Activated naive CD8-positive, alpha-beta T cell treated with anti-CD3 and anti-CD28 coated beads, Interleukin-2, amount 10 ng/mL, durations not matched to agents 7 days and 5 days (primary cell): Measurements from ENCODE around the gene IKZF3. TPM values are rescaled to one million over a fixed set of nuclear protein-coding genes. Genes with fewer than 3 reads are reported as not detected.
"Not testable (repeated sequence)": the region's sequence is repeated elsewhere in the genome, so short reads cannot be mapped to it uniquely, and the experiment has no call there.

Source experiments
- ATAC-seq: fragments of 150-1000 bp; cut with Tn5 transposase; one replicate; pipeline ENCODE4 v1.10.0; 2021; ENCODE audit warnings: low read depth, moderate library complexity
- POLR2A ChIA-PET: fragments of 350-600 bp; sonication (Branson Sonifier 250); formaldehyde crosslinking; loops from one replicate; lab custom pipeline; 2021; ENCODE audit warnings: antibody characterized with exemption; lab: Charles Lee
- DNase-seq: peaks from one replicate; pipeline ENCODE4 v3.0.0; 2021
- H3K27ac Mint-ChIP-seq: one replicate; pipeline ENCODE4 v1.8.0; 2022; ENCODE audit warnings: mild to moderate bottlenecking, mixed read lengths
- H3K27me3 Mint-ChIP-seq: one replicate; pipeline ENCODE4 v1.8.0; 2022; ENCODE audit warnings: mild to moderate bottlenecking, moderate library complexity, mixed read lengths
- H3K36me3 Mint-ChIP-seq: one replicate; pipeline ENCODE4 v1.8.0; 2021; ENCODE audit warnings: mild to moderate bottlenecking, mixed read lengths
- H3K4me1 Mint-ChIP-seq: one replicate; pipeline ENCODE4 v1.8.0; 2021; ENCODE audit warnings: mixed read lengths
- H3K4me3 Mint-ChIP-seq: one replicate; pipeline ENCODE4 v1.8.0; 2022; ENCODE audit warnings: mild to moderate bottlenecking, moderate library complexity, mixed read lengths
- H3K9me3 Mint-ChIP-seq: one replicate; pipeline ENCODE4 v1.8.0; 2021; ENCODE audit warnings: mixed read lengths
- total RNA-seq, 2 experiments: library from RNA; stranded (reverse); gene quantifications; one replicate each; pipeline ENCODE4 v1.2.3, GENCODE V29; 2021

Gene IKZF3
- total RNA-seq, 2 experiments from 2014 or later: 78.5 to 83.5 TPM

DNA sequence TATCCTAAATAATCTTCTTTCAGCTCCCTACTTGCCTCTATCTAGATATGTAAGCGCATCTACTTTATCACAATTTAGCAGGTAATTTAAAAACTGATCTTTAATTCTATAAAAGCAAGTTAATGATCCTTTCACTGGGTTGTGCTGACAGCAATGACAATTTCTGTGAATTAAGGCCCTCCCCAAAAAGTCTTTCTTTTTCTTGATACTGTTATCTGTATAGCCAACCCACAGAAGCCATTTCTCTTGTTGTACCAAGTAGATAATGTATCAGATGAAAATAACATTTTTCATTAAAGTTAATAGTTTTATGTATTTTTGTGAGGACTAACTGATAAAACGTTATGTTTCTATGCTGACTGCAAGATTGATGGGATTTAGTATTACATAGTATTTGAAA, 7.7 kb upstream of the IKZF3 start:
- Mint-ChIP-seq H3K9me3 (no peaks in the 10 kb centered on the region), H3K36me3 (peaks cover 3% of the 10 kb centered on the region), H3K4me1 (peaks cover 12% of the 10 kb centered on the region), H3K27me3 (peaks cover 9% of the 10 kb centered on the region), H3K27ac (no peak overlapping the region), H3K4me3 (no peak overlapping the region)
- ATAC-seq: no peak
- POLR2A ChIA-PET: interaction anchor here (0.6 to 1.4 kb wide), 2 partner anchors 108 to 442 kb away, joined by 3 to 5 read pairs; partner anchors contain the start of gene PSMD3
- DNase-seq: no peak

DNA sequence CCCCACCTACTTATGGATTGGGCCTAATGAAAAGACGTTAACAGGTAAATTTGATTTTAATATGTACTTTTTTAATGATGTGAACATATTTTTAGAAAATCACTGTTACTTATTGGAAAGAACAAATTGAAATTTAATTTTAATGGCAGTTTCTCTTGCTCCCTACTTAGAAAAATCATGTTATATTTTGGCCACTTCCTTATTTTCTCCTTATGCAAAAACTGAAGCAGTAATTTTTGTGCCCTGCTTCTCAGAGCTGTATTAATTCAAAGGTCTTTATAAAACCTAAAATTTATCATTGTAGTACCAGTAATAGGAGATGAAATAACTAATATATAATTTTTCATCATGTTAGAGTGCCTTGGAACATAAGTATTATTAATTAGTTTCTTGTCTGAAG, 6.7 kb upstream of the IKZF3 start:
- no peak for ATAC-seq
- H3K4me1 Mint-ChIP-seq: peaks cover 19% of the 10 kb centered on the region
- H3K9me3 Mint-ChIP-seq: no peaks in the 10 kb centered on the region
- POLR2A ChIA-PET: no interaction called here
- no peak for DNase-seq
- H3K27ac Mint-ChIP-seq: no peak overlapping the region
- H3K27me3 Mint-ChIP-seq: peaks cover 5% of the 10 kb centered on the region
- H3K4me3 Mint-ChIP-seq: no peak overlapping the region
- peaks cover 3% of the 10 kb centered on the region for H3K36me3 Mint-ChIP-seq

DNA sequence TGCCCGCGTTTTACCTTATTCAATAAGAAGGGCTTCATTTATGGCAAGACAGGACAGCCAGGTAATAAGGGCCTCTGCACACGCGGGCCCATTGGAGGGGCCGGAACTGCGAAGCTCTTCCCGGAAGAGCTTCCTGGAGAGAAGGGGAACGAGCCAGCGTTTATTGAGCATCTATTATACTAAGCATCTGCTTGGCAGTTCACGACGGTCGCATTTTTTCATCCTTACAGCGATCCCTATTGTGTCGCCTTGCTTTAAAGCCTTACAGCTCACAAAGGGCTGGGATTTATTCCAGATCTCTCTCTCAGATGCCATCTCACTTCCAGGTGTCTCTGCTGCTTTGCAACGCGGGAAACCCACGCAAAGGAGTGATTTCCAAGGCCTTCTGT, 4.4 kb upstream of the IKZF3 start:
- Mint-ChIP-seq H3K4me1 (peaks cover 33% of the 10 kb centered on the region), H3K36me3 (peaks cover 3% of the 10 kb centered on the region), H3K27ac (no peak overlapping the region), H3K4me3 (peak overlapping the region; percentile 35), H3K27me3 (peaks cover 3% of the 10 kb centered on the region), H3K9me3 (no peaks in the 10 kb centered on the region)
- POLR2A ChIA-PET: interaction anchor here (0.6 kb wide), 1 partner anchor 25 kb away, joined by 3 read pairs; no protein-coding TSS in a partner anchor
- no peak for DNase-seq
- no peak for ATAC-seq

DNA sequence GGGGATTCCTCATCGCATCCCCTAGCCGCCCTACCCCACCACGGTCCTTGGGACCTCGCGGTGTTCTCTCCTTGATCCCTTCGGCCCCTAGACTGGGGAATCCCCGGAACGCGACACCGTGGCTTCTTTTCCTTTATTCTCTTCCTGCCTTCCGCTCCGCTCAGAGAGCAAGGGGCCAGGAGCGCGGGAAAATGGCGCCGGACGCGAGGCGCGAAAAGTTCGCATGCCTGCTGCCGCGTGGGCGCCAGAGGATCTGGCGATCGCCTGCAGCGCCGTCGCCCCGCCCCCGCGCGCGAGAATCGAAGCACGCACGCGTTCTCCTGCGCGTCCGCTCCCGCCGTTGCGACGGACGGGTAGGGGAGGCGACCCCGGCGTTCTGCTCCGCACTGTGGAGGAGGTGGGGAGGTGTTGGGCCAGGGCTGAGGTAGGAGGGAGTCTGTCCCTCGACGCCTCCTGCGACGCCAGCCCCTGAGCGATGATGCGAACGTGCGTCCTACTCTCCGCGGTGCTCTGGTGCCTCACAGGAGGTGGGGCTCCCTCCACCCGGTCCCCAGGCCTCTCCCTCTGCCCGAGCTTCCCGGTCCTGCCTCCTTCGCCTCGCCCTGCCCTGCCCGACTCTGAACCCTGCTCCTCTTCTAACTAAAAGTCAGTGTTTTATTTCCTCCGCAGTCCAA, 3.9 kb upstream of the IKZF3 start, which contains the start of gene ZPBP2:
ZPBP2 (plus strand) TSS at position 323 of the 674 bp plus-strand sequence; CDS start at position 476, 153 bp downstream.
- POLR2A ChIA-PET: no interaction called here
- peaks cover 37% of the 10 kb centered on the region for H3K4me1 Mint-ChIP-seq
- H3K27ac Mint-ChIP-seq: peak within 1 kb of the TSS; percentile 73

DNA sequence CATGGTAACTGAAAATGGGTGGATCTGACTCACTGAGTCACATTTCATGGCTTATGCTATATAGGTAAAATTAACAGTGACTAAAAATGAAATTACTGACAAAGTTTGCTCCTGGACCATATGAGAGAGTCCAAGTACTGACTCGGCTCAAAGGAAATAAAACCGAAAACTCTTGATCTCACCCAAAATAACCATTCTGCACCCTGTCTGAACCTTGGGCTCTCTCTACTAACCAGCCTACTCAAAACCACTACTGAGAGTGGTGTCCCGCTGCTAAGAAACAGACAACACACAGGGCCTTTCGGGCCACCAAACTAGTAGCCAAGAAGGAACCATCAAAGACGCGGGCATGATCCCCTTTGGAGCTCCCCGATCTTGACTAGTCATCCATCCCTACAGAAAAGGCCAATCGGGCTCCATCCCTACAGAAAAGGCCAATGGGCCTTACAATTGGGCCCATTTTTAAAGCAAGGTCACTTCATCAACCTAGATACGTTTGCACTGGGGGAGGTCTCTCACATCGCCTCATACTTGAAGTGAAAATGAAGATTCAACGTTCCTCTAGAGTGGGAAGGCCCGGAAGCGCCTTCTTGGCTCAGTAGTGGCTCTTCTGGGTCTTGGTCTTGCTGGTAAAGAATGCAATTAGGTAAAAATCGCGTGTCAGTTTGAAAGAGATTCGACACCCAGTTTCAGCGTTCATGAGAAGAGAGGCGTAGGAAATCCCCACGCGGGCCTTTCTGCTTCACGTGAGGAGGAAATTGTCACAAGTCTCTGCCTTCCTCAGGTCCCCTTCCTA, 3.2 kb upstream of the IKZF3 start:
- DNase-seq: no peak
- no peaks in the 10 kb centered on the region for H3K9me3 Mint-ChIP-seq
- H3K27ac Mint-ChIP-seq: peak overlapping the region; percentile 73
- H3K36me3 Mint-ChIP-seq: peaks cover 3% of the 10 kb centered on the region
- peaks cover 2% of the 10 kb centered on the region for H3K27me3 Mint-ChIP-seq
- H3K4me1 Mint-ChIP-seq: peaks cover 36% of the 10 kb centered on the region
- POLR2A ChIA-PET: no interaction called here
- peak; percentile 20 for ATAC-seq
- H3K4me3 Mint-ChIP-seq: peak overlapping the region; percentile 68

More for the DNA sequence above, 3.9 kb upstream of the IKZF3 start, which contains the start of gene ZPBP2:
- peaks cover 3% of the 10 kb centered on the region for H3K36me3 Mint-ChIP-seq
- DNase-seq: peak; percentile 62
- ATAC-seq: no peak
- peak within 1 kb of the TSS; percentile 68 for H3K4me3 Mint-ChIP-seq
- H3K9me3 Mint-ChIP-seq: no peaks in the 10 kb centered on the region
- peaks cover 2% of the 10 kb centered on the region for H3K27me3 Mint-ChIP-seq

DNA sequence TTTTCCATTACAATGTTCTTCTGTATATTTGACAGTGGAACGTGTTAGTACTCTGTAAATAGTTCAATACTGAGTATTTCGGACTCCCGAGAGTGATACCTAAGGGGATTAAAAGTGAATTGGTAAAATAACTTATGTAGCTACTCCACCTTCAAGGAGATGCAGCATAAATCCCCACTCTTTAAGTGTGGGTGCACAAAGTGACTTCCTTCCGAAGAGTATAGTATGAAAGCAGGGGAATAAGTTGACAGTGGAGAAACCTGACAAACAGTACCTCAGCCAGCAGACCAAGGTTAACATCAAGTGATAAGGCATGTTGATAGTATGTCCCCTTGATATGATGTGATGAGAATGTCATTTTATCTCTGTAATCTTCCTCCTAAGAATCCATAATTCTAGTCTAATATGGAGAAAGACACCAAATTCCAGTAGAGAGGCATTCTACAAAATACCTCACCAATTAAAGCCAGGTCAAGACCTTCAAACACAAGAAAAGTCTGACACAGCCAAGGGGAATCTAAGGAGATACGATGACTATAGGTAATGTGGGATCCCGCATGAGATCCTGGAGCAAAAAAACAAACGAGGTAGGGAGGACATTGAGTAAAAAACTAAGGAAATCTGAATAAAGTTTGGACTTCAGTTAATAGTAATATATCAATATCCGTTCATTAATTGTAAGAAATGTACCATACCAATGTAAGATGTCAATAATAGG, 2.1 kb upstream of the IKZF3 start:
- Mint-ChIP-seq H3K4me3 (no peak overlapping the region), H3K4me1 (peaks cover 40% of the 10 kb centered on the region), H3K27ac (no peak overlapping the region), H3K36me3 (peaks cover 3% of the 10 kb centered on the region), H3K27me3 (no peaks in the 10 kb centered on the region), H3K9me3 (no peaks in the 10 kb centered on the region)
- no peak for DNase-seq
- no peak for ATAC-seq
- POLR2A ChIA-PET: interaction anchor here (0.7 to 2.1 kb wide), 3 partner anchors 14 to 111 kb away, joined by 3 to 10 read pairs (median 4); no protein-coding TSS in a partner anchor

DNA sequence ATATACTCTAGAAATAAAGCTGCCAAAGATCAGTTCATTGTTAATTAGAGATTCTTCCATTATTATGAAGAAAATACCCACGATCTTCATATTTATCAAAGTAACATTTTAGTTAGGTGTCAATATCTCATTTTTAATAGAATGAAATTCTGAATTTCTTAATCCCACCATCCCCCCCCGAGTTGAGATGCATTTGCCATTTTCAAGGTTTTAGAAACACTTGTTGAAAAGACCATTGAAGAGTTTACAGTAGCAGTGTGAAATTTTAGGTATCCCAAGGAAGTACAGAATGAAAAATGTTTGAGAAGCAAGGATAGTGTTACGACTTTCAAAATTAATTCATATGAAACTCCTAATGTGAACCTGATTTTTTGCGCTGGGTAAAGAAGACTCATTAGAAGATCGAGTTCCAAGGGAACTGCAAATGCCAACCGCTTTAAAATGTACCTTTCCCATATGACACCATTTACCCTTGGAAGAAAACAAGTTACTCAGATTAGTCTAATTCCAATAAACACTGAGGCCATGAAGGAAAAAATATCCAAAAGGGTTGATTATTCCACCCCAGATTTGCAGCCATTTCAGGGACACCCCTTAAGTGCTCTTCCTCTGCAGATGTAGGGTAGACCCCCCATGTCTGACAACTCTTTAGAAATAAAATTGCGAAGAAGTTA, 731 bp downstream of the IKZF3 start:
- DNase-seq (no peak), ATAC-seq (no peak)
- Mint-ChIP-seq H3K36me3 (peaks cover 9% of the 10 kb centered on the region), H3K4me3 (peak overlapping the region; percentile 91), H3K27ac (peak overlapping the region; percentile 92), H3K9me3 (no peaks in the 10 kb centered on the region), H3K4me1 (peaks cover 51% of the 10 kb centered on the region), H3K27me3 (no peaks in the 10 kb centered on the region)
- POLR2A ChIA-PET: interaction anchor here (0.9 to 2.3 kb wide), 5 partner anchors 44 to 133 kb away, joined by 3 to 10 read pairs (median 4); partner anchors contain the start of genes MIEN1 and PSMD3

DNA sequence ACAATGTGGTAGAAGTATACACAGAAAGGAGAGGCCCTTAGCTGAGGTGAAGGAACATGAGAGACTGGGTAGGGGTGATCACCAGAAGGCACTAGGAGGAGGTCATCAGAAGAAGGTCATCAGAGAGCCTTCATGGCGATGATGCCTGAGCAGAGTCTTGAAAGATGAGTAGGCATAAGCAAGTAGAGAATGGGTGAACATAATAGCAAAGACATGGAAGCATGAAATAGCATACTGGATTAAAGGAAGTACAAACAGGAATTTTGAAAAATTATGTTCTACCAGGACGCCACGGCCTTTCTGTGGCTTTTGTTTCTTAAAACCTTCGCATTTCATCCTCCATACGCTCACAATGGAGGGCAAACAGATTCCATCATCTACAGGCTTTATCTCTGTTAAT, 2.9 kb downstream of the IKZF3 start:
- H3K9me3 Mint-ChIP-seq: no peaks in the 10 kb centered on the region
- POLR2A ChIA-PET: interaction anchor here (0.6 to 2.1 kb wide), 11 partner anchors 17 to 239 kb away, joined by 3 to 6 read pairs (median 5); partner anchors contain the start of gene PSMD3
- ATAC-seq: peak; percentile 37
- peaks cover 44% of the 10 kb centered on the region for H3K4me1 Mint-ChIP-seq
- no peak for DNase-seq
- H3K27ac Mint-ChIP-seq: peak overlapping the region; percentile 96
- H3K36me3 Mint-ChIP-seq: peaks cover 10% of the 10 kb centered on the region
- peak overlapping the region; percentile 87 for H3K4me3 Mint-ChIP-seq
- H3K27me3 Mint-ChIP-seq: no peaks in the 10 kb centered on the region

DNA sequence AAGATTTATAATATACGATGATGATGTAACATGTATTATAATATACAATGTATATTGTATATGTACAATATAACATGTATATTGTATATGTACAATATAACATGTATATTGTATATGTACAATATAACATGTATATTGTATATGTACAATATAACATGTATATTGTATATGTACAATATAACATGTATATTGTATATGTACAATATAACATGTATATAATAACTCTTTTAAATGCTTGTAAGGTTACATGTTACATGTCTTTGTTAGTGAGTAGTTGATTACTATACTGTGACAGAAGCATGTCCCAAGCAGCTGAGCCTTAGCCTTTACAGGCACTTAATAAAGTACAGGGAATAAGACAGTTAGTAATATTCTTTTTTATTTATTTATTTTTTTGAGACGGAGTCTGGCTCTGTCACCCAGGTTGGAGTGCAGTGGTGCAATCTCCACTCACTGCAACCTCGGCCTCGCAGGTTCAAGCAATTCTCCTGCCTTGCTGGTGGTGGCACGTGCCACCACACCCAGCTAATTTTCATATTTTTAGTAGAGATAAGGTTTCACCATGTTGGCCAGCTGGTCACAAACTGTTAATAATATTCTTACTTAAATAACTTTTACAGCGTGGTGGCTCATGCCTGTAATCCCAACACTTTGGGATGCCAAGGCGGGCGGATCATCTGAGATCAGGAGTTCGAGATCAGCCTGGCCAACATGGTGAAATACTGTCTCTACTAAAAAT, 8.0 kb downstream of the IKZF3 start:
- H3K4me3 Mint-ChIP-seq, ATAC-seq, H3K27me3 Mint-ChIP-seq, H3K9me3 Mint-ChIP-seq, POLR2A ChIA-PET, H3K27ac Mint-ChIP-seq, DNase-seq: not testable (repeated sequence)
- H3K36me3 Mint-ChIP-seq: peaks cover 26% of the 10 kb centered on the region
- peaks cover 43% of the 10 kb centered on the region for H3K4me1 Mint-ChIP-seq

DNA sequence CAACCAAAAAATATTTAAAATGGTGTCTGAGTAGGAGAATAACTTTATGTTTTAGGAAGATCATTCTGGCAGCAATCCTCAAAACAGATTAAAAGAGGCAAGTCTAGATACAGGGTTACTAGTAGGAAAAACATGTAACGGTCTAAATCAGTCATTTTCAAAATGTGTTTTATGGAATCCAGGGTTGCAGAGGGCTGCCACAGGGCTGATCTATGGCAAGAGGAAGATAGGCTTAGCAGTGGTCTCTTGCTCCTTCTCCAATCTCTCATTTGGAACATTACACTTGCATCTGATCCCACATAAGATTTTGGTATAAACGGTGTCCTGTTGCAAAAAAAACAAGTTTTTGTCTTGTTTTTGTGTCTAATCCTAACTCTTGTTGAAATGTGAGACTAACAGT, 9.2 kb downstream of the IKZF3 start:
- Mint-ChIP-seq H3K9me3 (no peaks in the 10 kb centered on the region), H3K36me3 (peaks cover 28% of the 10 kb centered on the region), H3K4me3 (no peak overlapping the region), H3K4me1 (peaks cover 36% of the 10 kb centered on the region), H3K27me3 (no peaks in the 10 kb centered on the region), H3K27ac (no peak overlapping the region)
- POLR2A ChIA-PET: no interaction called here
- no peak for DNase-seq
- ATAC-seq: no peak

DNA sequence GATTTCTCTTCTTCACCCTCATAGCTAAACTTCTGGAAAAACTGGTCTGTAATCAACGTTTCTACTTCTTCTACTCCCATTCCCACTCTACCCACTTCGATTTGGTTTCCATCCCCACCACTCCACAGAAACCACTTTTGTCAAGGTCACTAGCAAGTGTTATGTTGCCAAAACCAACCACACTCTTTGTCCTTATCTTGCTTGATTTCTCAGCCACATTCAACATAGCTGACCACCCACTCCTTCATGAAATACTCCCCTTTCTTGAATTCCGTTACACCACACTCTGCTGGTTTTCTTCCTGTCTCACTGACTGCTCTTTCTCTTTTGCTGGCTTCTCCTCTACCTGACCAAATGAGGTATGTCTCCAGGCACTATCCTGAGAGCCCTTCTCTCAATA, 11.9 kb downstream of the IKZF3 start:
- Mint-ChIP-seq H3K9me3 (no peaks in the 10 kb centered on the region), H3K4me3 (peak overlapping the region; percentile 60), H3K27ac (peak overlapping the region; percentile 76), H3K4me1 (peaks cover 44% of the 10 kb centered on the region), H3K36me3 (peaks cover 19% of the 10 kb centered on the region), H3K27me3 (no peaks in the 10 kb centered on the region)
- peak; percentile 33 for ATAC-seq
- DNase-seq: no peak
- POLR2A ChIA-PET: interaction anchor here (0.6 to 2.1 kb wide), 4 partner anchors 13 to 122 kb away, joined by 3 to 5 read pairs (median 3); partner anchors contain the start of gene MIEN1

DNA sequence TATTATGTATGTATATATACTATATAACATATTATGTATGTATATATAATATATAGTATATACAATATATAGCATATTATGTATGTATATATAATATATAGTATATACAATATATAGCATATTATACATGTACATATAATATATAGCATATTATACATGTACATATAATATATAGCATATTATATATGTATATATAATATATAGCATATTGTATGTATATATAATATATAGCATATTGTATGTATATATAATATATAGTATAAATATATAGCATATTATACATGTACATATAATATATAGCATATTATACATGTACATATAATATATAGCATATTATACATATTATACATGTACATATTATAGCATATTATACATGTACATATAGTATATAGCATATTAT, 13.9 kb downstream of the IKZF3 start:
- H3K27ac Mint-ChIP-seq, H3K9me3 Mint-ChIP-seq, DNase-seq, H3K4me3 Mint-ChIP-seq, ATAC-seq, POLR2A ChIA-PET, H3K27me3 Mint-ChIP-seq: not testable (repeated sequence)
- H3K4me1 Mint-ChIP-seq: peaks cover 49% of the 10 kb centered on the region
- H3K36me3 Mint-ChIP-seq: peaks cover 17% of the 10 kb centered on the region
